ENCODE measurements around the gene FAP. TPM values are rescaled to one million over a fixed set of nuclear protein-coding genes. Genes with fewer than 3 reads are reported as not detected.

FAP gene
- total RNA-seq, 1 donor = 207 TPM

- DNase-seq (ENCODE audit: low read depth) = peak; percentile 60
- no peak overlapping the region for H3K4me3 ChIP-seq (ENCODE audit: low read depth, low read length)
- no peak for TF ChIP-seq CTCF (IDR thresholded peaks at IDR 0.05; ENCODE audit: insufficient read depth, low read depth, low read length)
Measured at GRCh38 chr2:162217598-162217997, 25.6 kb downstream of the FAP start.

- no peak overlapping the region for H3K4me3 ChIP-seq (ENCODE audit: low read depth, low read length)
- no peak for TF ChIP-seq CTCF (IDR thresholded peaks at IDR 0.05; ENCODE audit: insufficient read depth, low read depth, low read length)
- DNase-seq (ENCODE audit: low read depth) = no peak
Measured at GRCh38 chr2:162215162-162215561, 28.1 kb downstream of the FAP start.

GRCh38 chr2:162212366-162212765, 30.9 kb downstream of the FAP start:
- no peak for DNase-seq (ENCODE audit: low read depth)
- TF ChIP-seq CTCF (IDR thresholded peaks at IDR 0.05; ENCODE audit: insufficient read depth, low read depth, low read length) = no peak
- no peak overlapping the region for H3K4me3 ChIP-seq (ENCODE audit: low read depth, low read length)

- no peak overlapping the region for H3K4me3 ChIP-seq (ENCODE audit: low read depth, low read length)
- TF ChIP-seq CTCF (IDR thresholded peaks at IDR 0.05; ENCODE audit: insufficient read depth, low read depth, low read length) = no peak
- DNase-seq (ENCODE audit: low read depth) = peak; percentile 28
Measured at GRCh38 chr2:162211732-162212131, 31.5 kb downstream of the FAP start.

- H3K4me3 ChIP-seq (ENCODE audit: low read depth, low read length) = no peak overlapping the region
- no peak for DNase-seq (ENCODE audit: low read depth)
- TF ChIP-seq CTCF (IDR thresholded peaks at IDR 0.05; ENCODE audit: insufficient read depth, low read depth, low read length) = no peak
Measured at GRCh38 chr2:162210385-162210784, 32.9 kb downstream of the FAP start.

GRCh38 chr2:162202203-162202602, 41.0 kb downstream of the FAP start:
- TF ChIP-seq CTCF (IDR thresholded peaks at IDR 0.05; ENCODE audit: insufficient read depth, low read depth, low read length) = no peak
- H3K4me3 ChIP-seq (ENCODE audit: low read depth, low read length) = no peak overlapping the region
- DNase-seq (ENCODE audit: low read depth) = no peak

GRCh38 chr2:162200636-162201035, 42.6 kb downstream of the FAP start:
- DNase-seq (ENCODE audit: low read depth) = no peak
- H3K4me3 ChIP-seq (ENCODE audit: low read depth, low read length) = no peak overlapping the region
- no peak for TF ChIP-seq CTCF (IDR thresholded peaks at IDR 0.05; ENCODE audit: insufficient read depth, low read depth, low read length)
